GM12878 (cell line): ENCODE results near the gene LBX1. TPM values are rescaled to one million over a fixed set of nuclear protein-coding genes. Genes with fewer than 3 reads are reported as not detected.

Experiments used
- ATAC-seq: fragments of 200-7000 bp; cut with Tn5 transposase; 3 replicates; pipeline ENCODE4 v1.9.1; 2020; ENCODE audit warnings: mild to moderate bottlenecking, moderate library complexity
- BruUV-seq: library from RNA; stranded (reverse); fragments of 400-500 nt; replicated peaks from 2 replicates; lab custom pipeline; 2021; lab: Mats Ljungman, UMichigan
- CTCF ChIA-PET: fragments of 300-600 bp; sonication (Branson Sonifier 250); formaldehyde crosslinking; extraction: SDS; loops from one replicate; lab custom pipeline; 2021; ENCODE audit warnings: inconsistent platforms; lab: Yijun Ruan, JAX
- POLR2A ChIA-PET: fragments of 350-600 bp; formaldehyde crosslinking; extraction: SDS; loops from one replicate; lab custom pipeline; 2021; ENCODE audit warnings: inconsistent platforms; lab: Charles Lee
- RAD21 ChIA-PET: fragments of 300-600 bp; sonication (Branson Sonifier 250); formaldehyde crosslinking; loops from one replicate; lab custom pipeline; 2023; ENCODE audit warnings: antibody characterized with exemption; ENCODE audit not compliant: unreplicated experiment; lab: Charles Lee
- SMC1A ChIA-PET: fragments of 300-600 bp; sonication (Branson Sonifier 250); formaldehyde crosslinking; loops from one replicate; lab custom pipeline; 2023; ENCODE audit not compliant: unreplicated experiment, uncharacterized antibody; lab: Charles Lee
- DNase-seq: peaks from one replicate; pipeline ENCODE4 v3.0.0-alpha.2; 2011; ENCODE audit warnings: low read depth, low spot score
- FAIRE-seq: peaks from 3 replicates; lab custom pipeline; 2011; peaks lifted over from hg19 to GRCh38; lab: Jason Lieb, UNC
- H2AFZ ChIP-seq: 2 replicates; pipeline ENCODE4 v1.6.0; 2011; ENCODE audit warnings: low read depth, low read length, control low read depth; ENCODE audit not compliant: control insufficient read depth
- H3K27ac ChIP-seq: 2 replicates; pipeline ENCODE4 v1.5.1; 2011; ENCODE audit warnings: control low read depth; ENCODE audit not compliant: control insufficient read depth, insufficient read depth
- H3K27me3 ChIP-seq, 2 experiments: replicated peaks in 1 of 2; 2 replicates each; pipeline versions ENCODE4 v1.6.0 to v1.6.1; 2011; ENCODE audit warnings: low read length in 1 of 2; ENCODE audit not compliant: control insufficient read depth in 2 of 2, insufficient read depth in 2 of 2
- H3K36me3 ChIP-seq, 2 experiments: 2 replicates each; pipeline ENCODE4 v1.5.1; 2011; ENCODE audit warnings: low read length in 1 of 2; ENCODE audit not compliant: control insufficient read depth in 2 of 2, insufficient read depth in 2 of 2
- H3K4me1 ChIP-seq: 2 replicates; pipeline ENCODE4 v1.6.1; 2011; ENCODE audit warnings: mild to moderate bottlenecking, low read length, moderate library complexity, mixed read lengths; ENCODE audit not compliant: control insufficient read depth, insufficient read depth
- H3K4me2 ChIP-seq: 2 replicates; pipeline ENCODE4 v1.6.0; 2011; ENCODE audit warnings: control low read depth; ENCODE audit not compliant: control insufficient read depth, insufficient read depth
- H3K4me3 ChIP-seq: fragments of 200-600 bp; sonication (generic); 2 replicates; pipeline ENCODE4 v1.5.1; 2016
- H3K79me2 ChIP-seq: 2 replicates; pipeline ENCODE4 v1.6.0; 2011; ENCODE audit warnings: low read length; ENCODE audit not compliant: control insufficient read depth, insufficient read depth
- H3K9ac ChIP-seq: 2 replicates; pipeline ENCODE4 v1.8.0; 2011; ENCODE audit warnings: low read length, control low read depth, mixed read lengths; ENCODE audit not compliant: control insufficient read depth, insufficient read depth
- H3K9me3 ChIP-seq: replicated peaks from 3 replicates; pipeline ENCODE4 v1.5.1; 2011; ENCODE audit warnings: mild to moderate bottlenecking, low read length; ENCODE audit not compliant: control insufficient read depth, insufficient read depth
- H4K20me1 ChIP-seq: 2 replicates; pipeline ENCODE4 v1.6.0; 2011; ENCODE audit not compliant: control insufficient read depth, insufficient read depth
- MAX ChIP-seq: IDR thresholded peaks from 2 replicates; pipeline ENCODE4 v1.6.1; 2012; ENCODE audit warnings: low read depth, low read length, improper control_type of control experiment
- POU2F2 ChIP-seq: IDR thresholded peaks from 3 replicates; pipeline ENCODE4 v1.6.1; 2011; ENCODE audit warnings: low read depth, mild to moderate bottlenecking, low read length, borderline replicate concordance
- SUZ12 ChIP-seq: fragments of 200-600 bp; sonication (generic); IDR thresholded peaks from one replicate; pipeline ENCODE4 v1.6.1; 2018; ENCODE audit warnings: antibody characterized with exemption, mild to moderate bottlenecking; ENCODE audit not compliant: unreplicated experiment
- WGBS: methylation state at CpG from one replicate; pipeline ENCODE4 v1.1.6; 2016; ENCODE audit warnings: low lambda C conversion rate; ENCODE audit not compliant: insufficient replicate concordance, insufficient coverage; ENCODE audit errors: missing lambda C conversion rate; 5-methylcytosine and 5-hydroxymethylcytosine counted together
- in situ Hi-C: fragments of 300-500 bp; cut with MboI; formaldehyde crosslinking; loops from 9 replicates; pipeline ENCODE4 v1.14.3; 2018; ENCODE audit warnings: mixed read lengths
- intact Hi-C: fragments of 100-400 bp; cut with micrococcal nuclease; formaldehyde crosslinking; loops from one replicate; pipeline ENCODE4 v1.14.2; 2022; ENCODE audit not compliant: unreplicated experiment
- polyA plus RNA-seq, 11 experiments: library from polyadenylated mRNA; depleted of rRNA in 4 of 11; unstranded in 6 of 11; stranded (reverse) in 5 of 11; fragments of >200 nt; fragmentation: Nextera tagmentation in 4 of 11; fragmentation: Illumina TruSeq in 1 of 11; extraction: Ambion mirVana in 4 of 11; extraction: Trizol in 1 of 11; gene quantifications; 1 replicate in 1 of 11; 2 replicates in 10 of 11; pipeline versions ENCODE4 v1.2.1 to v1.2.3, GENCODE V29; 2011 to 2016; ENCODE audit warnings: inconsistent platforms in 2 of 11, missing spikeins in 2 of 11, low read depth in 1 of 11
- total RNA-seq, 4 experiments: library from RNA; depleted of rRNA in 3 of 4; stranded (reverse); fragments of >200 nt in 3 of 4; fragmentation: Illumina TruSeq in 1 of 4; extraction: Trizol in 1 of 4; gene quantifications; 2 replicates each; pipeline versions ENCODE4 v1.2.1 to v1.2.3, GENCODE V29; 2013 to 2021

Gene LBX1
- total and polyA plus RNA-seq, 10 of the 15 experiments (the other 5 are each of a cell fraction or from before 2014, with no cell fraction given): not detected

- Histone ChIP-seq H3K4me2 (no peak overlapping the region), H3K4me3 (no peak overlapping the region), H3K27me3 (peaks cover 29 to 43% of the 10 kb centered on the region in 2 experiments), H3K79me2 (no peaks in the 10 kb centered on the region), H3K9me3 (no peaks in the 10 kb centered on the region; the same call in 2 of the 3 replicates), H3K9ac (no peak overlapping the region), H3K4me1 (no peaks in the 10 kb centered on the region), H3K36me3 (no peaks in the 10 kb centered on the region), H3K27ac (no peak overlapping the region), H4K20me1 (no peaks in the 10 kb centered on the region), H2AFZ (no peak overlapping the region)
- no peak for ATAC-seq
- ChIA-PET SMC1A (no interaction called here), POLR2A (no interaction called here), RAD21 (no interaction called here), CTCF (no interaction called here)
- no peak for TF ChIP-seq MAX
- DNase-seq: no peak
- intact Hi-C loops (no loop called here), in situ Hi-C loops (no loop called here)
- BruUV-seq: no TSS peak
- 26% methylated on average over 23 of the region's 23 CpGs for WGBS
- no peak for FAIRE-seq
Observed at GRCh38 chr10:101225846-101226421, 3.3 kb downstream of the LBX1 start.

DNA sequence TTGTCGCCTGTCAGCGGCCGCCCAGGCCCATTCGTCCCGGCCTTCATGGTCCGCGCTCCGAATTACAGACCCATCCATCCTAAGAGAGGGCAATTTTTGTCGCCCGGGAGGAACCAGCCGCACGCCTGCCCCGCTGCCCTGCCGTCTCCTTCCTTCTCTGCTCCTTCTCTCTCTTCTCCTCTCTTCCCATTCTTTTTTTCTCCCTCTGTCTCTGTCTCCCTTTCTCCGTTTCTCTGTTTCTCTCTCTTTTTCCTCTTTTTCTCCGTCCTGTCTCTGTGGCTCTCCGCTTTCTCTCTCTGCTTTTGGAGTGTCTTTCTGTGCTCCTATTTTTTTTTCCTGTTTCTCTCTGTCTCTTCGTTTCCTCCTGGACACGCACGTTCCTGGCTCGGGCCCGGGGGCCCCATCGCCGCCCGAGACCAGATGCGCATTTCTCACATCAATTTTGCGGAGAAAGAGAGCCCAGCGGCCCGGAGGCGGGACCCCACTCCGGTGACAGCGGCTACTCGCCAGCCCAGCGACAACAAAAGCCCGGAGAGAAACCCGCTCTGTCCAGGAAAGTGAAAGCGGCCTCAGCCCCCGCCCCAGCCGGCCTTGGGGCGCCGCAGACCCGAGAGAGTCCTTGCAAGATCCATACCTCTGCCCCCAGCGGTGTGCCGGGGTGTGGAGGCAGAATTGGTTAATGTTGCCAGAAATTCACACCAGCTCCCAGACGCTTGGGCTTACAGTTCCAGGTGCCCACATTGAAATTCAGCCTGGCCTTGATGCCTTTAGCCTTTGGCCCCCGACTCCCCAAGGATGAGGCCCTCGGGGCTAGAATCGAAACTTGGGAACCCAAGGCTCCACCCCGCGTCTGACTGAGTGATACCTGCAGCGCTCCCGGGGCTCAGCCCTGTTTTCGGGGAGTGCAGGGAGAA, 4.1 kb downstream of the LBX1 start:
- H3K4me1 ChIP-seq: no peaks in the 10 kb centered on the region
- intact Hi-C loops (no loop called here), in situ Hi-C loops (loop anchor here (25.0 kb wide), 1 partner anchor 862 kb away; no protein-coding TSS in a partner anchor)

More for the DNA sequence above, 4.1 kb downstream of the LBX1 start:
- WGBS: 20% methylated on average over 51 of the region's 53 CpGs
- Histone ChIP-seq H4K20me1 (no peaks in the 10 kb centered on the region), H2AFZ (no peak overlapping the region), H3K27ac (no peak overlapping the region), H3K79me2 (no peaks in the 10 kb centered on the region), H3K4me3 (no peak overlapping the region), H3K36me3 (no peaks in the 10 kb centered on the region), H3K27me3 (peaks cover 35 to 43% of the 10 kb centered on the region in 2 experiments), H3K4me2 (no peak overlapping the region), H3K9ac (no peak overlapping the region), H3K9me3 (no peaks in the 10 kb centered on the region; the same call in 2 of the 3 replicates)
- TF ChIP-seq POU2F2 (no peak), SUZ12 (peak; percentile 43)
- BruUV-seq: no TSS peak
- ChIA-PET SMC1A (no interaction called here), POLR2A (no interaction called here), RAD21 (no interaction called here), CTCF (no interaction called here)
- ATAC-seq (peak; percentile 34; the same call in 1 of the 3 replicates), FAIRE-seq (no peak), DNase-seq (no peak)
